Measurements from ENCODE around the gene SCN8A. TPM values are rescaled to one million over a fixed set of nuclear protein-coding genes. Genes with fewer than 3 reads are reported as not detected.
"Not testable (repeated sequence)": the region's sequence is repeated elsewhere in the genome, so short reads cannot be mapped to it uniquely, and the experiment has no call there.

Gene SCN8A
- polyA plus RNA-seq, 5 donors: 1.1 to 1.4 (median 1.4) TPM

DNA sequence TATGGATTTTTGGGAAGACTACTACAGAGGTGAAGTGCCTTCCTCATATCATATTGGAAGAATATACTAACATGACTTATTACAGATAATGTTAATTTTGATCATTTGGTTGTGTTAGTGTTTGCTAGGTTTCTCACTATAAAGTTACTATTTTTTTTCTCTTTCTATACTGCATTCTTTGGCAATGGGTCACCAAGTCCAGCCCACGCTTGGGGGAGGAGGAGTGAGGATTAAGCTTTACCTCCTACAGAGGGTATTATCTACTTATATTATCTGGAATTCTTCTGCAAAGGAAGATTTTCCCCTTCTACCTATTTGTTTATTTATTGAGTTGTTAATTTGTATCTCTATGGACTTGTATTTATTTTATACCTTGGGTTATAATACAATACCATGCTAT is 31.5 kb downstream of the SCN8A start:
- DNase-seq: no peak

DNA sequence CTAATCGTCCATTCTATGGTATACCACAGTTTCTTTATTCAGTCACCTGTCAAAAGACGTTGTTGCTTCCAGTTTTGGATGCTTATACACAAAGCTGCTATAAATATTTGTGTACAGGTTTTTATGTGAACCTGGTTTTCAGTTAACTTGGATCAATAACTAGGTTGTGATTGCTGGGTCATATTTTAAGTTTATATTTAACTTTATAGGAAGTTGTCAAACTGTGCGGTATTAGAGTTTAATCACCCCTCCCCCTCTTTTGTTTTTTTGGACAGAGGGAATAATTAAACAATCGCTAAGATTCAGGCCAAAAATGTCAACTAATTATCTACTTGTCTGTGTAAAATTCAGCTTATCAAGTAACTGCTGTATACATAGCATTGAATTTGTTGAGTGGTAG is 34.3 kb downstream of the SCN8A start:
- DNase-seq: no peak

DNA sequence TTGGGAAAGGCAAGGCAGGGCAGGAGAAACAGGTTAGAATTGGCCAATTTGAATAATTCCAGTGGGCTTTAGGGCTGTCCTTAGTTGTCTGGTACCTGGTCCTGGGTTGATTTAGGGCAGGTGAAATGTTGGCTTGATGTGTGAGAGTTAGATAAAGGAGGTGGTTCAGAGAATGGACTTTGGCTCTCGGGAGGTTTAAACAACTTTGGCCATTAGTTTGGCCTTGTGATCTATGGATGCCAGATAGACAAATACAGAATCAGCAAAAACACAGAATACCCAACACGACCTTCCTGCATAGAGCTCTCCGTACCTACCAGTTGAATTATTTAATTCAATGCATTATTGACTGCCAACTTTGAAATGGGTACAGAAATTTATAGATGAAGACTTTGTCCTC is 35.1 kb downstream of the SCN8A start:
- DNase-seq: no peak

DNA sequence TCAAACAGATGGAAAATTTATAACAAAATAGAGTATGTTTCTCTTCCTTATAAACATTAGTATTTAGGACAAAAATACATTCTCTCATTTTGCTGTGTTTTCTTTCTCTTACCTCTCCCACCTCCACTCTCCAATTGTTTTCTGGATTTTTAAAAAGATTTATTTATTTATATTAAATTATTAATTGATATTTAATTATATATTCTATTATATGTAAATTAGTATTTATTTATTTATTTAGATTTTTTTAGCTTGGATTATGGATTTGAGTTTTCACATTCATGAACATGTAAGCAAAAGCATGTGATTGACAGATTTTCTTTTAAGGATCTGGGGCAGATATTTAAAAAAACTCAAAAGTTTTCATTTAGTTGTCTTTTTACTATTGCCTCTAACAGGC is 35.6 kb downstream of the SCN8A start:
- DNase-seq: no peak

DNA sequence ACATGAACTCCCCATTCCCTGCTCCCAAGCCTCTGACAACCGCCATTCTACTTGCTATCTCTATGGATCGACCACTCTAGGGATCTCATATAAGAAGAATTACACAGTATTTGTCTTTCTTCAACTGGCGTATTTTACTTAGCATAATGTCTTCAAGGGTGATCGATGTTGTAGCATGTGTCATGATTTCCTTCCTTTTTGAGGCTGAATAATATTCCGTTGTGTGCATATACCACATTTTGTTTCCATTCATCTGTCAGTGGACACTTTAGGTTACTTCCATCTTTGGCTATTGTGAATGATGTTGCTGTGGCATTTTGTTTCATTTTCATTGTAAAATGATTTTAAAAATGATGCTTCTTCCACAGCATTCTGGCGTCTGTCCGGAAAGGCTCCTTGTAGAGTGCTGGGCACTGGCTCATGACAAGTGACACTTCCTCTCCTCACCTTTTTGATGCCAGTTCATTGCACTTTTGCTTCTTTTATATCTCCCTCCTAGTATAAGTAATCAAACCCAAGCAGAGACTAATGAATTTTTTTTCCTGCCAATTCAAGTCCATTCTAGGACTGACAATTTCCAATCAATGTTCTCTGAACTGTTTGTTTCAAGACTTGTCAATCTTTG is 39.3 kb downstream of the SCN8A start:
- no peak for DNase-seq

DNA sequence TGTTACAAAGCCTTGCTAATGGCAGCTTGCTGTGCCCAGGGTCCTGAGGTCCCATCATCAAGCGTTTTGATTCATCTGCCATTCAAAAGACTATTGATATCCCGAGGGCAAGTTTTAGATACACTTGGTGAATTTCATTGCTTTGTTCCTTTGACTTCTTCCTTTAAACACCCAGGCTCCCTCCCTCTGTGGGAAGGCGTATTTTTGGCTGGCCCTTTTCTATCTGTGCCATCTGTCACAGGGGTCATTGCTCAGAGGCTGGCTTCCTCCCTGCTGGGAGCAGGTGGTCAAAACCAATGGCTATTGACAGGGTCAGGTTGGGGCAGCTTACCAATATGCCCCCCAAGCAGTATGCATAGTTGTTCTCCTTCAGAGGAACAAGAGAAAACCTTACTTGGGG is 40.0 kb downstream of the SCN8A start:
- no peak for DNase-seq

DNA sequence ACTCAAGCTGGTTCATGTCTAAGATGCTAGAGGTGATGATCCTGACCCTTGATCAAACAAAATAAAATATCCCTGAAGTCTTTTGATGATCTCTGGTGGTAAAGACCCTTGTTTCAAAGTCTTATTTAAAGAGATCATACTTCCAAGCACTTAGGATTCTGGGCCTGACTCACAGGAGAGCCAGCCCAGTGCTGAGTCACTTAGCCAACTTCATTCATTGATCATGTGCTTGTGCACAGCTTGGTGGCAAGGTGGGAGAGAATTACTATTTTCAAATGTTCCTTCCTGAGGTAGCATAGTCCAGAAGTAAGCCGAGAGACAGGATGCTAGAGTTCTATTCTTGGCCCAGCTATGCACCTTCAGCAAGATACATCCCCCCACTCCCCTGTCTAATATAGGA is 40.6 kb downstream of the SCN8A start:
- DNase-seq: no peak

DNA sequence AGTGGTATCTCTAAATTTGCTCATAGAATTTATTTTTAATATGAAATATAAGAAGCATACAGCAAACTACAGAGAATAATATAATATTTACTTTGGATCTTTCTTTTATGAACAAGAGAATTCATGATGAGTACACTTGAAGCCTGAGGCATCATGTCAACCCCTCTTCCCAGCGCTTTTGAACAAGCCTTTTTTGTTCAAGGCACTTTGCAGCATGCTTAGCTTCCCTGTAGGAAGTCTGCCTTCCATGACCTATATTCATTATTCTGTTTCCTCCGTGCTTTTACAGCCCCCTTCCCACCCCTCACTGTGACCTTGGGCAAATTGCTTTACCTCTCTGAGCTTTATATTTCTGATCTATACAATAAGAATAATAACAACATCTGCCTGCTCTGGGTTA is 41.6 kb downstream of the SCN8A start:
- DNase-seq: no peak

DNA sequence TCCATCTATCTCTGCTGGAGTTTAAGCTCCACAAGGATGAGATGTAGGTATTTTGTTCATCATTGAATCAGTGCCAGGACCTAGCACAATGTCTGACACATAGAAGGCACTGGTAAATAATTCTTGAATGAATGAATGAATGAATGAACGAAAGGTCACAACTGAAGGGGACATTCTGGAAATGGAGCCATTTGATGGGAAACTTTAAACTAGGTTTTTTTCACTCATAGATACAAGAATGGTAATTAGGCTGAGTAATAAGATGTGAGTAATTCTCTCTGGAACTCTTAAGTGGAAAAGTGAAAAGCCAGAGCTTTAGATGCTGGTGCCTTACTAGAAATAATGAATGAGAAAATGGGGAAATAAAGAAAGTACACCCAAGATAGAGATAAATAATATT is 44.3 kb downstream of the SCN8A start:
- no peak for DNase-seq

DNA sequence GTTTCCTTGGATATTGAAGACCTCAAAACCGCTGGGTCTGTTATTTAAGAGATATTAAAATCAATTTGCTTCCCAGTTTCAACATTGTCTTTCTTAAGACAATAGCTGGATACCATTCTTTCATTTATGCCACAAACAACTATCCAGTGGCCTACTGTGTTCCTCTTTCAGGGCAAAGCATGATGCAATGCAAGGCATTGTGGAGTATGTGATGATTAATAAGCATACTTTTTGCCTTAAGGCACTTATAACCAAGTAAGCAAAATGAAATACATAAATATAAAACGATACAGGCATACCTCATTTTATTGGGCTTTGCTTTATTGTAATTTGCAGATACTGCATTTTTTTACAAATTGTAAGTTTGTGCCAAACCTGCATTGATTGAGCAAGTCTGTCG is 45.5 kb downstream of the SCN8A start:
- DNase-seq: no peak

DNA sequence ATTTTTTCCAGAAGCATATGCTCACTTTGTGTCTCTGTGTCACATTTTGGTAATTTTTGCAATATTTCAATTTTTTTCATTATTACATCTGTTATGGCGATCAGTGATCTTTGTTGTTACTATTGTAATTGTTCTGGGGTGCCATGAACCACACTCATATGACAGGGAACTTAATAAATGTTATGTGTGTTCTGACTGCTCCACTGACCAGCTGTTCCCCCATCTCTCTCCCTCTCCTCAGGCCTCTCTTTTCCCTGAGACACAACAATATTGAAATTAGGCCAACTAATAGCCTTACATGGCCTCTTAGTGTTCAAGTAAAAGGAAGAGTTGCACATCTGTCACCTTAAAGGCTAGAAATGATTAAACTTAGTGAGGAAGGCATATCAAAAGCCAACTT is 46.0 kb downstream of the SCN8A start:
- no peak for DNase-seq

DNA sequence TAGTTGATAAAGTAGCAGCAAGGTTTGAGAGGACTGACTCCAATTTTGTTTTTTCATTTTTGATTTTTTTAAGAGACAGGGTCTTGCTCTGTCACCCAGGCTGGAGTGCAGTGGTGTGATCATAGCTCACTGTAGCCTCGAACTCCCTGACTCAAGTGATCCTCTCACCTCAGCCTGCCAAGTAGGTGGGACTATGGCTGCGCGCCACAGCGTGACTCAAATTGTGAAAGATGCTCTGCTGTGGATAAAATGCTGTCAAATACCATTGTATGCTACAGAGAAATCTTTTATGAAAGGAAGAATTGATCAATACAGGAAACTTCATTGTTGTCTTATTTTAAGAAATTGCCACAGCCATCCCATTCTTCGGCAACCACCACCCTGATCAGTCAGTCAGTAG is 48.3 kb downstream of the SCN8A start:
- DNase-seq: no peak

DNA sequence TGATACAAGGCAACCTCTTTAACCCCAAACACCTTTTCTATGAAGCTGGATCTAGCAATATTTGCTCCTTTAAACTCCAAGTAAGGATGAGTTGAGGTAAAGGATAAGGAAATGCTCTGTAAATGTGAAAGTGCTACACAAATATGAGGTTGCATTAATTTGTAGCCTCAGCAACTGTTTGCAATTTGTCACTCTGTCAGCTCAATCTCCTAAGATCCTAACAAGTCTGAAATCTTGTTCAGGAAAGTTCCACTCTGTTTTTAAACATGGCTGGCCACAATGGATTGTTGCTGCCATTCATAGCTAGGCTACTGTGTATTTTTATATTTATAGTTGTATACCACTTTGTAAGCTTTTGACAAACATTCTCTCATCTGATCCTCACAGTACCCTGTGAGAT is 51.3 kb downstream of the SCN8A start:
- no peak for DNase-seq

DNA sequence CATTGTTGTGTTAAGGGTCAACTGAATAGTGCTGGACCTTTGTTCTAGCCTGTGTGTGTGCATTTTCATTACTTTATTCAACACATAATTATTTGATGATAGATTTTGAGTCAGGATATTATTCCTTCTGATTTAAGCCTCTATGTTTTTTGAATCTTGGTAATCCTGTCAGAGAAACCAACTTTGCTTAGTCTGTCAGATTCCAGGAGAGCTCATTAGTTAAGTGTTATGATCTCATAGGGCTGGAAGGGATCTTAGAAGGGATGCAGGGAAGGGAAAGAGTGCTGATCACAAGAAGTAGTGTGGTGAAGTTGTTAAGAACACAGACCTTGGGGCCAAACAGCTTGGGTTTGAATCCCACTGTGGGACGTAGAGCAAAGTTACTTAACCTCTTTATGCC is 52.9 kb downstream of the SCN8A start:
- DNase-seq: no peak

DNA sequence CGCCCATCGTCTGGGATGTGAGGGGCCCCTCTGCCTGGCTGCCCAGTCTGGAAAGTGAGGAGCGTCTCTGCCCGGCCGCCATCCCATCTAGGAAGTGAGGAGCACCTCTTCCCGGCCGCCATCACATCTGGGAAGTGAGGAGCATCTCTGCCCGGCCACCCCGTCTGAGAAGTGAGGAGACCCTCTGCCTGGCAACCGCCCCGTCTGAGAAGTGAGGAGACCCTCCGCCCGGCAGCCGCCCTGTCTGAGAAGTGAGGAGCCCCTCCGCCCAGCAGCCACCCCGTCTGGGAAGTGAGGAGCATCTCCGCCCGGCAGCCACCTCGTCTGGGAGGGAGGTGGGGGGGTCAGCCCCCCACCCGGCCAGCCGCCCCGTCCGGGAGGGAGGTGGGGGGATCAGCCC is 53.7 kb downstream of the SCN8A start:
- not testable (repeated sequence) for DNase-seq

DNA sequence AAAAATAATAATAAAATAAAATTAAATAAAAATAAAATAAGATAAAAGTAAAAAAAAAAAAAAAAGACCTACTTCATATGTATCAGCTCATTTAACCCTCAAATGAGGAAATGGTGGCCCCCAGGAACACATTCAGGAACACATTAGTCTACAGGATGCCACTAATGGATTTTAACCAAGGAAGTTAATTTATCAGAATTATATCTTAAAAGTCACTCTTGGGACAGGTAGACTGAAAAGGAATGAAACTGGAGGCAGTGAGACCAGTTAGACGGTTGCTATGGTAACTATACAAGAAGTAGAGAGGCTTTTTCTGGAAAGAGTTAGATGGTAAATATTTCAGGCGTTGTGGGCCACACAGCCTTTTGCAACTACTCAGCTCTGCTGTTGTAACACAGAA is 54.9 kb downstream of the SCN8A start:
- no peak for DNase-seq

DNA sequence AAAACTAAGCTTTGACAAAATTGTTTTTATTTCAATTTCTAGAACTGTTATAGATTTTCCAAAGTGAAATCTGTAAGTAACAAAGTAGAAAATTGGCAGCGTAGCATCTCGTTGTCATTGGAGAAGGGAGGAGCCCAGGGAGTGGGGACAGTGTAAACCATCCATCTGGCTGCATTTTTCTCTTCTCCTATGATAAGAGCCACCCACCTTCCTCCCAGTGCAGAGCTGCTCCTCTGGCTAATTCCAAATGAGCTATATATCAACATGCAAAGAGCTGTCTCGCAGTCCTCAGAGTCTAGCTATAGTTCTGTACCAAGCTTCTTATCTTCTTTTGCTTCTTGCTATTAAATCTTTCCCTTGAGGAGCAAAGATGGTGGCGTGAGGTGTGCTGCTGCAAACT is 56.6 kb downstream of the SCN8A start:
- DNase-seq: no peak

DNA sequence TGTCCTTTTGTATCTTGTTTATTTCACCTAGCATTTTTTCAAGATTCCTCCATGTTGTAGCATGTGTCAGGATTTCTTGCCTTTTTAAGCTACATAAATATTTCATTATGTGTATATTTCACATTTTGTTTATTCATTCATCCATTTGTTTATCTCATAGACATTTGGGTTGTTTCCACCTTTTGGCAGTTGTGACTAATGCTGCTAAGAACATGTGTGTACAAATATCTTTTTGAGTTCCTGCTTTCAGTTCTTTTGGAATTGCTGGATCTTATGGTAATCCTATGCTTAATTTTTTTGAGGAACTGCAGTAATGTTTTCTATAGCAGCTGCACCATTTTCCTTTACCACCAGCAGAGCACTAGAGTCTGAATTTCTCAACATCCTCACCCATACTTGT is 62.4 kb downstream of the SCN8A start:
- no peak for DNase-seq

DNA sequence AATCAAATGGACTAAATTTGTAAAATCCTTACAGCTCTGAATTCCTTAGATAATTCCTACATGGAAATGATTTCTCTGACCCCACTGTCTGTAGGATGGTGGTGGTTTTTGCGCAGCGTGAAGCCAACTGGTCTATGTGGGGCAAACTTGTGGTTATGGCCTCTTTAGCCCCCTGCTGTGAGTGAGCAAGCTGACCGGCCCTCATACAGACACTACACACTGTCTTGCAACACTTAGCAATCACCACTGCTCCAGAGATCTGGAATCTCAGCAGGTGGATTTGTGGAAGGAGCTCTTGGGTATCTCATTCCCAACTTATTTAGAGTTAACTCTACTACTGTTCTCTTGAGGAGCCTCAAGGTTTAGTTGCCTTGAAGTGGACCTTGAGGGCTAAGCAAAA is 70.2 kb downstream of the SCN8A start:
- no peak for DNase-seq

DNA sequence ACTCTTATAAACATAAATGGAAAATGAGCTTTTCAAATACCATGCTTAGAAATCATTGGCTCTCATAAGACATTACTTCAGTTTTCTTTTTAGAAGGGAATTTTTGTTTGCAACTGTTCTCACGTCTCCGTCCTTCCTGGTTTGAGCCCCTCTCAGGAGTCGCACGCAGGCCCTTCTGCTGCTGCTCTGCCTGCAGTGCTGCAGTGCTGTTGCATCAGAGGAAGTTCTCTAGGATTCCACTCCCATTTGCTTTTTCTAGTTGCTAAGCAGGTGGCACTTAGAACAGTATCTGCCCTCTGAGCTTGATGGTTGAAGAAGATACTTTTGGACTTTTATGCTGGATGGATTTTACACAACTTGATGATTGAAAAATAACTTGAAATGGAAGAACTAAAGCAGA is 70.8 kb downstream of the SCN8A start:
- no peak for DNase-seq

DNA sequence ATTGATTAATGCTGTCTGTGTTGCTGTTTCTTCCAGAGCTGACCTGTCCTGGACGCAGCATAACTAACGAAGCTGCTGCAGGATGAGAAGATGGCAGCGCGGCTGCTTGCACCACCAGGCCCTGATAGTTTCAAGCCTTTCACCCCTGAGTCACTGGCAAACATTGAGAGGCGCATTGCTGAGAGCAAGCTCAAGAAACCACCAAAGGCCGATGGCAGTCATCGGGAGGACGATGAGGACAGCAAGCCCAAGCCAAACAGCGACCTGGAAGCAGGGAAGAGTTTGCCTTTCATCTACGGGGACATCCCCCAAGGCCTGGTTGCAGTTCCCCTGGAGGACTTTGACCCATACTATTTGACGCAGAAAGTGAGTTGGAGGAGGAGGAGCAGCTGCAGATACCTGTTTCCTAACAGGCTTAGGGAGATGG is 71.7 kb downstream of the SCN8A start:
- DNase-seq: no peak

DNA sequence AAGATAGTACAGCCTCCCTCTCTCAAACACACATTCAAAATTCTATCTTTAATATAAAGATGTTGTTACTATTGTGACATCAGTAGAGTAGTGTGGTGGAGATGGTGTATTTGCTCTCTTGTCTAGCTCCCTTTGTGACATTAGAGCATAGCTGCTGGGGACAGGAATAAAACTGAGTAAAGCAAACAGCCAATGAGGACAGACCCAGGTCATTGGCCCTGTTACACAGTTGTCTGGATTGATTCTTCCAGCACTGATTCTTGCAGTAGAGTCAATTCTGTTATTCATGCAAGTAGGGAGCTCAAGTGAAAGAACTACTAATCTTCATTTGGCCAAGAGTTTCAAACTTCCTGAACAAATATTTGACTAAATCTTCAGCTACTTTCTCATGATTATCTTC is 72.4 kb downstream of the SCN8A start:
- no peak for DNase-seq

DNA sequence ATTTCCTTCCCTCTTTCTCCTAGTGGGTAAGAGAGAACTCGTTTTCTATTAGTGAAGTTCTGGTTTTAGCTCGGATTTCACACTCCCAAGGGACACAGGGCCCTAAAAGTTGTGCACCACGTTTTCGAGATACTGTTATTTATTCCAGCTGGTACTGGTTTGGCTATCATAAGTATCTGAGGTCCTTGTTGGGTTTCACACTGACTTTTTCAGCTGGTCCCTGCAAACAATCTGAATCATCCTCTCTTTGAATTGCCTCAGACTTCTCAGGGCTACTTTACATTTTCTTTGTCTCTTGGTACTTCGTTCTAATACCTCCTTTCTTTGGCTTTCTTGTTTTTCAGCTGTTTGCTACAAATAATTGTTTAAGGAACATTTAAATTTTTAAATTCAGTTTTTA is 75.7 kb downstream of the SCN8A start:
- no peak for DNase-seq

DNA sequence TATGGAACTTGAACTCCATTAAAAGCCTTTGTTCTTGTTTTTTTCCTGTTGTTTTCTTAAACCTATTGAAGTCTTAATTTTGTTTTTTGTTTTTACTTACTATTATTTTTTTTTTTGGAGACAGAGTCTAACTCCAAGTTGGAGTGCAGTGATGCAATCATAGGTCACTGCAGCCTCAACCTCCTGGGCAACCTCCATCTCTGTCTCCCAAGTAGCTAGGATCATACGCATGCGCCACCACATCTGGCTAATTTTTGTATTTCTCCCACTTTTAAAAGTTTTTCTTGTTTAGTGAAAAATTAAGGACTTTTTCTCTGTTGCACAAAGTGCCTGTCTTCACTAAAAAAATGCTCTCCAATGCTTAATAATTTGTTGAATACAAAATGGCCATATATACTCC is 76.2 kb downstream of the SCN8A start:
- DNase-seq: no peak

DNA sequence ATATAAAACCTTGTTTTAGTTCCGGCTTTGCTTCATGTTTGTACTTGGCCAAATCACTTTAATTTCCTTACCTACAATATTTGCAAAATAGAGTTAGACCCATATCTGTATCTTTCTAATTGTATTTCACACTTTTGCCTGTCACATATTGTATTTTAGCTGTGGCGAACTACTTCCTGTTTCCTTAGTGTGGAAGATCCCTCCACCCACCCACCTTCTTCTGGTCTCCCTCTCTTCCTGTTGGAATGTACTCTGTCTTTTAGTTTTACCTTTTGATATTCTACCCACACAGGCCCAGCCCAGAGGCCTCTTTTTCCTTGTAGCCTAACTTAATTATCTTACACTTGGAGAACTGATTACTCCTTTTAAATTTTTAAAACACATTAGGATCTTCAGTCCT is 78.2 kb downstream of the SCN8A start:
- no peak for DNase-seq

Measured in right lung (tissue), 5 donors.